Neural crest cell (in vitro differentiated cells): ENCODE measurements around the gene EDDM13. TPM values are rescaled to one million over a fixed set of nuclear protein-coding genes. Genes with fewer than 3 reads are reported as not detected.

ENCODE experiments used
- DNase-seq: peaks from one replicate; pipeline ENCODE4 v3.0.0; 2021; ENCODE audit warnings: low read depth, mixed read lengths, low spot score
- H3K27ac Mint-ChIP-seq: one replicate; pipeline ENCODE4 v1.8.0; 2021; ENCODE audit warnings: mild to moderate bottlenecking, mixed read lengths; ENCODE audit not compliant: unreplicated experiment
- H3K27me3 Mint-ChIP-seq: 2 replicates; pipeline ENCODE4 v1.8.0; 2021; ENCODE audit warnings: low read depth, mild to moderate bottlenecking, mixed read lengths
- H3K36me3 Mint-ChIP-seq: 2 replicates; pipeline ENCODE4 v1.8.0; 2021; ENCODE audit warnings: low read depth, mild to moderate bottlenecking, mixed read lengths
- H3K4me1 Mint-ChIP-seq: 2 replicates; pipeline ENCODE4 v1.8.0; 2021; ENCODE audit warnings: mixed read lengths
- H3K4me3 Mint-ChIP-seq: one replicate; pipeline ENCODE4 v1.8.0; 2021; ENCODE audit warnings: mild to moderate bottlenecking, mixed read lengths
- H3K9me3 Mint-ChIP-seq: 2 replicates; pipeline ENCODE4 v1.8.0; 2021; ENCODE audit warnings: mixed read lengths
- CTCF ChIP-seq: fragments of 200-600 bp; sonication (generic); conservative IDR thresholded peaks from 2 replicates; pipeline ENCODE4 v1.5.0; 2021; ENCODE audit warnings: antibody characterized with exemption, mild to moderate bottlenecking
- total RNA-seq: library from RNA; stranded (reverse); gene quantifications from 2 replicates; pipeline ENCODE4 v1.2.1, GENCODE V29; 2021

The EDDM13 gene
- total RNA-seq, 1 donor from 2014 or later, result not detected

- H3K27ac Mint-ChIP-seq, result no peak overlapping the region
- no peaks in the 10 kb centered on the region for H3K27me3 Mint-ChIP-seq
- H3K9me3 Mint-ChIP-seq, result peaks cover 6% of the 10 kb centered on the region
- no peak for DNase-seq
- H3K4me3 Mint-ChIP-seq, result no peak overlapping the region
- peaks cover 10% of the 10 kb centered on the region for H3K4me1 Mint-ChIP-seq
- no peak for TF ChIP-seq CTCF
- H3K36me3 Mint-ChIP-seq, result peaks cover 31% of the 10 kb centered on the region
These were observed 23.2 kb downstream of the EDDM13 start for GRCh38 chr19:56295531-56296455.

GRCh38 chr19:56297010-56297409, 24.5 kb downstream of the EDDM13 start:
- no peak overlapping the region for H3K4me3 Mint-ChIP-seq
- no peak for DNase-seq
- peaks cover 6% of the 10 kb centered on the region for H3K9me3 Mint-ChIP-seq
- no peak for TF ChIP-seq CTCF
- no peaks in the 10 kb centered on the region for H3K27me3 Mint-ChIP-seq
- H3K27ac Mint-ChIP-seq, result no peak overlapping the region
- H3K4me1 Mint-ChIP-seq, result peaks cover 10% of the 10 kb centered on the region
- H3K36me3 Mint-ChIP-seq, result peaks cover 26% of the 10 kb centered on the region

- no peak for DNase-seq
- Mint-ChIP-seq H3K4me3 (no peak overlapping the region), H3K27ac (no peak overlapping the region), H3K36me3 (peaks cover 12% of the 10 kb centered on the region), H3K27me3 (no peaks in the 10 kb centered on the region), H3K4me1 (peaks cover 3% of the 10 kb centered on the region), H3K9me3 (no peaks in the 10 kb centered on the region)
- no peak for TF ChIP-seq CTCF
These were observed 27.1 kb downstream of the EDDM13 start for GRCh38 chr19:56299688-56300087.

- Mint-ChIP-seq H3K4me1 (no peaks in the 10 kb centered on the region), H3K27ac (no peak overlapping the region), H3K9me3 (no peaks in the 10 kb centered on the region), H3K36me3 (peaks cover 12% of the 10 kb centered on the region), H3K27me3 (no peaks in the 10 kb centered on the region), H3K4me3 (no peak overlapping the region)
- peak; percentile 33 for TF ChIP-seq CTCF
- DNase-seq, result no peak
These were observed 28.6 kb downstream of the EDDM13 start for GRCh38 chr19:56301155-56301554.

- Mint-ChIP-seq H3K27me3 (no peaks in the 10 kb centered on the region), H3K27ac (no peak overlapping the region), H3K36me3 (peaks cover 12% of the 10 kb centered on the region), H3K4me3 (no peak overlapping the region), H3K9me3 (no peaks in the 10 kb centered on the region), H3K4me1 (no peaks in the 10 kb centered on the region)
- no peak for DNase-seq
- no peak for TF ChIP-seq CTCF
These were observed 29.5 kb downstream of the EDDM13 start for GRCh38 chr19:56301886-56302620.
